ENCODE measurements around the gene EMSY.
"Not testable (repeated sequence)": the region's sequence is repeated elsewhere in the genome, so short reads cannot be mapped to it uniquely, and the experiment has no call there.

EMSY gene

GRCh38 chr11:76524461-76524860 is 79.6 kb downstream of the EMSY start:
- DNase-seq (ENCODE audit: low read depth): no peak

GRCh38 chr11:76524919-76525318 is 80.1 kb downstream of the EMSY start:
- DNase-seq (ENCODE audit: low read depth): no peak

GRCh38 chr11:76526878-76527277 is 82.1 kb downstream of the EMSY start:
- no peak for DNase-seq (ENCODE audit: low read depth)

GRCh38 chr11:76542436-76542835 is 97.6 kb downstream of the EMSY start:
- DNase-seq (ENCODE audit: low read depth): no peak

GRCh38 chr11:76543006-76543703 is 98.3 kb downstream of the EMSY start:
- no peak for DNase-seq (ENCODE audit: low read depth)

- DNase-seq (ENCODE audit: low read depth): no peak
Observed at GRCh38 chr11:76550781-76551180, 106.0 kb downstream of the EMSY start.

- no peak for DNase-seq (ENCODE audit: low read depth)
Observed at GRCh38 chr11:76551400-76551799, 106.6 kb downstream of the EMSY start.

GRCh38 chr11:76552987-76553386 is 108.2 kb downstream of the EMSY start:
- no peak for DNase-seq (ENCODE audit: low read depth)

GRCh38 chr11:76553554-76554476 is 109.0 kb downstream of the EMSY start:
- no peak for DNase-seq (ENCODE audit: low read depth)

GRCh38 chr11:76554767-76555166 is 109.9 kb downstream of the EMSY start:
- no peak for DNase-seq (ENCODE audit: low read depth)

GRCh38 chr11:76557466-76557865 is 112.6 kb downstream of the EMSY start:
- DNase-seq (ENCODE audit: low read depth): no peak

- DNase-seq (ENCODE audit: low read depth): no peak
Observed at GRCh38 chr11:76558473-76558872, 113.7 kb downstream of the EMSY start.

- DNase-seq (ENCODE audit: low read depth): no peak
Observed at GRCh38 chr11:76558891-76559290, 114.1 kb downstream of the EMSY start.

- no peak for DNase-seq (ENCODE audit: low read depth)
Observed at GRCh38 chr11:76559346-76559745, 114.5 kb downstream of the EMSY start.

GRCh38 chr11:76560219-76560618 is 115.4 kb downstream of the EMSY start:
- no peak for DNase-seq (ENCODE audit: low read depth)

GRCh38 chr11:76561245-76561644 is 116.4 kb downstream of the EMSY start:
- no peak for DNase-seq (ENCODE audit: low read depth)

- no peak for DNase-seq (ENCODE audit: low read depth)
Observed at GRCh38 chr11:76562541-76562940, 117.7 kb downstream of the EMSY start.

- DNase-seq (ENCODE audit: low read depth): no peak
Observed at GRCh38 chr11:76564364-76564763, 119.5 kb downstream of the EMSY start.

- no peak for DNase-seq (ENCODE audit: low read depth)
Observed at GRCh38 chr11:76566811-76567210, 122.0 kb downstream of the EMSY start.

GRCh38 chr11:76567261-76567660 is 122.4 kb downstream of the EMSY start:
- no peak for DNase-seq (ENCODE audit: low read depth)

- no peak for DNase-seq (ENCODE audit: low read depth)
Observed at GRCh38 chr11:76568139-76568538, 123.3 kb downstream of the EMSY start.

- no peak for DNase-seq (ENCODE audit: low read depth)
Observed at GRCh38 chr11:76568621-76569020, 123.8 kb downstream of the EMSY start.

GRCh38 chr11:76572181-76572875 is 127.5 kb downstream of the EMSY start:
- DNase-seq (ENCODE audit: low read depth): not testable (repeated sequence)

Data from activated T-cell treated with anti-CD3 and anti-CD28 coated beads for 24 hours (primary cell).